ENCODE results near the gene OR1K1.
"Not testable (repeated sequence)": the region's sequence is repeated elsewhere in the genome, so short reads cannot be mapped to it uniquely, and the experiment has no call there.

The OR1K1 gene

DNA sequence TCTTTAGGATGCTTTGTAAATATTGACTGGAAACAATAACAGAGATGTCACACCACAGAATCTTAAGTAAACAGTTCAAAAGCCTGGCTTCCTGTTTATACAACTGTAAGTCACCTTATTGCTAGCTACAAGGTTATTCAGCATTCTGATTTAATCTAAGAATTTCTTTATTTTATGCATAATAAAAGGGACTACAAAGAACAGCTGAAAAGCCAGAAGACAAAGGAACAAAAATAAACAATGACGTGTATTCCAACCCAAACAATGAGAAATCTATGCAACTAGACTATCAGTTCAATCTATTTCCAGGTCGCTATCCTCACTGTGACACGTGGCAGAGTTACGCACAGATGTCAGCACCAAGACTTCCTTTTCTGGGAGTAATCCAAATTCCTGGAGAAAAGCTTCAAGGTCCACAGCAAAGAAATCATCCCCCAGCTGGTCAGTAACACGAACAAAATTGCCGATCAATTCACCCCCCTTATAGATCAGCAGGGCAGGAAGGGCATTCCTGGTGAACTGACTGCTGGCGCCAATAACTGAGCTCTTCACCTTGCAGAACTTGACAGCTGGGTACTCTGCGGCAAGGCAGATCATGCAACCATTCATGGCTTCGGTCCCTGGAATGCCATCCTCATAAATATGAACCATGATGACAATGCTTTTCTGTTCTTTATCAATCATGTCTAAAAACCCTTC lies 20.0 kb downstream of the OR1K1 start:
- in situ Hi-C loops (cut with MboI; ENCODE audit: low pct_unique_long_range_greater_than_20kb, low sequenced_read_pairs, unreplicated experiment), result loop anchor here (10.0 to 25.0 kb wide), 2 partner anchors 355 to 708 kb away; no protein-coding TSS in a partner anchor
- TF ChIP-seq, protein P1, sequence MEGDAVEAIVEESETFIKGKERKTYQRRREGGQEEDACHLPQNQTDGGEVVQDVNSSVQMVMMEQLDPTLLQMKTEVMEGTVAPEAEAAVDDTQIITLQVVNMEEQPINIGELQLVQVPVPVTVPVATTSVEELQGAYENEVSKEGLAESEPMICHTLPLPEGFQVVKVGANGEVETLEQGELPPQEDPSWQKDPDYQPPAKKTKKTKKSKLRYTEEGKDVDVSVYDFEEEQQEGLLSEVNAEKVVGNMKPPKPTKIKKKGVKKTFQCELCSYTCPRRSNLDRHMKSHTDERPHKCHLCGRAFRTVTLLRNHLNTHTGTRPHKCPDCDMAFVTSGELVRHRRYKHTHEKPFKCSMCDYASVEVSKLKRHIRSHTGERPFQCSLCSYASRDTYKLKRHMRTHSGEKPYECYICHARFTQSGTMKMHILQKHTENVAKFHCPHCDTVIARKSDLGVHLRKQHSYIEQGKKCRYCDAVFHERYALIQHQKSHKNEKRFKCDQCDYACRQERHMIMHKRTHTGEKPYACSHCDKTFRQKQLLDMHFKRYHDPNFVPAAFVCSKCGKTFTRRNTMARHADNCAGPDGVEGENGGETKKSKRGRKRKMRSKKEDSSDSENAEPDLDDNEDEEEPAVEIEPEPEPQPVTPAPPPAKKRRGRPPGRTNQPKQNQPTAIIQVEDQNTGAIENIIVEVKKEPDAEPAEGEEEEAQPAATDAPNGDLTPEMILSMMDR (IDR thresholded peaks at IDR 0.05; ENCODE audit: extremely low read depth, insufficient read depth, missing control alignments), result no peak
- no peak for DNase-seq (ENCODE audit: low spot score)

GRCh38 chr9:122820490-122820845 lies 20.5 kb downstream of the OR1K1 start:
- no peak for DNase-seq (ENCODE audit: low spot score)
- in situ Hi-C loops (cut with MboI; ENCODE audit: low pct_unique_long_range_greater_than_20kb, low sequenced_read_pairs, unreplicated experiment), result loop anchor here (25.0 kb wide), 1 partner anchor 708 kb away; no protein-coding TSS in a partner anchor
- TF ChIP-seq, protein P1 (IDR thresholded peaks at IDR 0.05; ENCODE audit: extremely low read depth, insufficient read depth, missing control alignments), result no peak

DNA sequence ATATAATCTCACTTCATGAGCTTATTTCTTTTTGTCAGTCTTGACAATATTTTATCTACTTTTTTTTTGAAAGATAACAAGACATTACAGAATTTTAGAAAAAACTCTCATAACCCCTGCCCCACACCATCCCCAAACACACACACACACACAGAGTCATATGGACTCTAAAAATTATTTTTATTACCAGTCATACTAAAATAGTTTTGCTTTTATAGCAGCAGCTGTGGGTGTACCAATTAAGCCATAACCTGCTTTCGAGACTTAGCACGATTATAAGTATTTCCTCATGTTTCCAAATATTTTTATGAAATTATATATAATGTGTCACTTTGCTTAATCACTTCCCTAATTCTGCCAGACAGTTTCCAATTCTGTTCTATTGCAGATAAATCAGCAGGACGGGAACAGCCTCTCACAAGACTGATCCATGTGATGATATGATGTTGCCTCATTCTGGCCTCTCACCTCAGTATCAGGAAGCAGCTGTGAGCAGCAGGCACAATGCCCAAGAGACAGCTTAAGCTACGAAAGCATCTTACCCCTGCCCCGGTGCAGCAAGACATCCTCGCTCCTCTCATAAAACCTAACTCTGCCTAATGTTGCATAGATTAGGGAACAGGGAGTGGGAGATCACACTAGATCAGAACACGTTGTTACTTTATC lies 21.5 kb downstream of the OR1K1 start:
- DNase-seq (ENCODE audit: low spot score), result no peak
- in situ Hi-C loops (cut with MboI; ENCODE audit: low pct_unique_long_range_greater_than_20kb, low sequenced_read_pairs, unreplicated experiment), result loop anchor here (25.0 kb wide), 1 partner anchor 709 kb away; no protein-coding TSS in a partner anchor
- TF ChIP-seq, protein P1 (IDR thresholded peaks at IDR 0.05; ENCODE audit: extremely low read depth, insufficient read depth, missing control alignments), result no peak

- TF ChIP-seq, protein P1 (IDR thresholded peaks at IDR 0.05; ENCODE audit: extremely low read depth, insufficient read depth, missing control alignments), result no peak
- DNase-seq (ENCODE audit: low spot score), result no peak
- in situ Hi-C loops (cut with MboI; ENCODE audit: low pct_unique_long_range_greater_than_20kb, low sequenced_read_pairs, unreplicated experiment), result loop anchor here (25.0 kb wide), 1 partner anchor 710 kb away; no protein-coding TSS in a partner anchor
Observed at GRCh38 chr9:122822056-122822455, 22.1 kb downstream of the OR1K1 start.

DNA sequence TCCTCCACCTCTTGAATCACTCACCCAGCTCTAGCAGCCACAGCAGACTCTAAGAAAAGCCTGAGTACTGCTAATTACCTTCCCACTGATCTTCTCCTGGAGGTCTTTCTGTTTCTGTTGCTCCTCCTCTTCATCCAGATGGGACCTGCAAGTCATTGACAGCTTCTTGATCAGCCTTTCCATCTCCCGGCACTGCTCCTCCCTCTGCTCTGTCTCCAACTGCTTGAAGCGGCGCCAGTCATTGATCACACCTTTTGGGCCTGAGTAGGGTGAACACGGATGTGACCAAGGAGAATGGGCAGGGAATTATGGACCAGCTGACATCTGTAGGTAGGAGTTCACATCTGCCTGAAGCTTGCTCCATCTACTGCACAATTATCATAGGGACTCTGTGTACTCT lies 23.0 kb downstream of the OR1K1 start:
- no peak for DNase-seq (ENCODE audit: low spot score)
- TF ChIP-seq, protein P1 (IDR thresholded peaks at IDR 0.05; ENCODE audit: extremely low read depth, insufficient read depth, missing control alignments), result no peak
- in situ Hi-C loops (cut with MboI; ENCODE audit: low pct_unique_long_range_greater_than_20kb, low sequenced_read_pairs, unreplicated experiment), result loop anchor here (25.0 kb wide), 1 partner anchor 711 kb away; no protein-coding TSS in a partner anchor

- TF ChIP-seq, protein P1 (IDR thresholded peaks at IDR 0.05; ENCODE audit: extremely low read depth, insufficient read depth, missing control alignments), result no peak
- in situ Hi-C loops (cut with MboI; ENCODE audit: low pct_unique_long_range_greater_than_20kb, low sequenced_read_pairs, unreplicated experiment), result no loop called here
- DNase-seq (ENCODE audit: low spot score), result no peak
Observed at GRCh38 chr9:122827761-122828093, 27.8 kb downstream of the OR1K1 start.

DNA sequence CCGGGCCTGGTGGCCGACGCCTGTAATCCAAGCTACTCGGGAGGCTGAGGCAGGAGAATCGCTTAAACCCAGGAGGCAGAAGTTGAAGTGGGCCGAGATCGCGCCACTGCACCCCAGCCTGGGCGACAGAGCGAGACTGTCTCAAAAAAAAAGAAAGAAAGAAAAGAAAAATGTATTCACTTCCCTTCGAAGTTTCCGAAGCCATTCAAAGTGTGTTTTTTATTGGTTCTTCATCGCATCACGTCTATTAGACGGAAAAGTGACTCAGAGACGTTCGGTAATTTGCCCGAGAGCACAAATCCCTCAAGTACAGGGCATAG lies 29.0 kb downstream of the OR1K1 start:
- in situ Hi-C loops (cut with MboI; ENCODE audit: low pct_unique_long_range_greater_than_20kb, low sequenced_read_pairs, unreplicated experiment); DNase-seq (ENCODE audit: low spot score): not testable (repeated sequence)

Measured in GM13977 (cell line).